ENCODE measurements around the gene PRKAB1. TPM values are rescaled to one million over a fixed set of nuclear protein-coding genes. Genes with fewer than 3 reads are reported as not detected.

PRKAB1 gene
- total and polyA plus RNA-seq, 9 of the 15 experiments (the other 6 are each of a cell fraction or from before 2014, with no cell fraction given) = 32.6 to 94.2 (median 63.8) TPM

DNA sequence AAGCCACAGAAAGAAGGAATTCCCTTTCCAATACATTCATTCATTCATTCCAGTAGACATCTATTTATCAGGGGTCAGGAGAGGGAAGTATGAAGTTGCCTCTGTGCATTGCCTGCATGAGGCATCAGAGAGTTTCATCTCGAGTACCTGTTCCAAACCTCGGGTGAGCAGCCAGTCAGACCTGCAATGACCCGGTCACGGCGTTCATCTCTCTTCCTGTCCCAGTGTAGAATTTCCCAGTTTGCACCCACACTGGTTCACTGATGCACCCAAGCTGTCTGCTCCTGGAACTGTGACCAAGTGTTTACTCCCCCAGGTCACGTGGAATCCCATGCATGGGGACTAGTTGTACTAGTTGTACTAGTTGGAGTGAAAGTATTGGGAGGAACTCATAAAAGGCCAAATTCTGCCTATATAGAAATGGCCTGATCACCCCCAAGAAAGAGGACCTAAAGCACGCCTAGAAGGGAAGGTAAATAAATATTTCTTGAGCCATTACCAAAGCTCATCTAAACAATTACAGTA is 22.3 kb upstream of the PRKAB1 start:
- FAIRE-seq (no peak), DNase-seq (ENCODE audit: extremely low read depth in 1 of 4, low spot score in 3 of 4) (no peak), ATAC-seq (no peak)
- H2AFZ ChIP-seq (ENCODE audit: low read depth, low read length) = no peak overlapping the region
- H3K36me3 ChIP-seq (ENCODE audit: control insufficient read depth, insufficient read depth, low read length) = no peaks in the 10 kb centered on the region
- H3K27me3 ChIP-seq (ENCODE audit: control insufficient read depth in 2 of 2, insufficient read depth in 2 of 2, low read length in 2 of 2) = peaks cover 7 to 13% of the 10 kb centered on the region in 2 experiments; a peak in 2 of 5 replicates
- no peak overlapping the region for H3K4me3 ChIP-seq
- intact Hi-C loops (cut with micrococcal nuclease) = loop anchor here (10.0 kb wide), 1 partner anchor 531 kb away; no protein-coding TSS in a partner anchor
- in situ Hi-C loops (cut with MboI) = no loop called here
- H3K4me1 ChIP-seq (replicated peaks in 1 of 2; ENCODE audit: control insufficient read depth in 2 of 2, insufficient read depth in 2 of 2, low read length in 2 of 2) = no peaks in the 10 kb centered on the region
- H3K9ac ChIP-seq (ENCODE audit: insufficient read depth in 1 of 2, low read depth in 2 of 2, low read length in 2 of 2) = no peak overlapping the region
- H3K4me2 ChIP-seq (ENCODE audit: insufficient read depth, low read length) = no peak overlapping the region
- BruUV-seq (replicated peaks) = no TSS peak
- H3K27ac ChIP-seq (ENCODE audit: extremely low read depth, low read depth, low read length) = no peak overlapping the region
- ChIA-PET POLR2A (no interaction called here), CTCF (ENCODE audit: low intra/inter-chr PET ratio) (no interaction called here)
- no peaks in the 10 kb centered on the region for H3K9me3 ChIP-seq (replicated peaks; ENCODE audit: control insufficient read depth, insufficient read depth, low read depth, low read length)
- H3K9me1 ChIP-seq (ENCODE audit: control insufficient read depth, insufficient read depth, low read length) = no peaks in the 10 kb centered on the region
- WGBS (ENCODE audit: insufficient coverage, low coverage, missing lambda C conversion rate) = 7% methylated on average over 7 of the region's 7 CpGs
- TF ChIP-seq ZNF3 (CRISPR knock-in tag; IDR thresholded peaks at IDR 0.05) = no peak
- TF ChIP-seq, protein P1, sequence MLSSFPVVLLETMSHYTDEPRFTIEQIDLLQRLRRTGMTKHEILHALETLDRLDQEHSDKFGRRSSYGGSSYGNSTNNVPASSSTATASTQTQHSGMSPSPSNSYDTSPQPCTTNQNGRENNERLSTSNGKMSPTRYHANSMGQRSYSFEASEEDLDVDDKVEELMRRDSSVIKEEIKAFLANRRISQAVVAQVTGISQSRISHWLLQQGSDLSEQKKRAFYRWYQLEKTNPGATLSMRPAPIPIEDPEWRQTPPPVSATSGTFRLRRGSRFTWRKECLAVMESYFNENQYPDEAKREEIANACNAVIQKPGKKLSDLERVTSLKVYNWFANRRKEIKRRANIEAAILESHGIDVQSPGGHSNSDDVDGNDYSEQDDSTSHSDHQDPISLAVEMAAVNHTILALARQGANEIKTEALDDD (IDR thresholded peaks at IDR 0.05) = peak; percentile 78
- no peaks in the 10 kb centered on the region for H4K20me1 ChIP-seq (replicated peaks; ENCODE audit: control insufficient read depth, insufficient read depth, low read length)
- no peaks in the 10 kb centered on the region for H3K79me2 ChIP-seq (ENCODE audit: control insufficient read depth, insufficient read depth, low read length)

DNA sequence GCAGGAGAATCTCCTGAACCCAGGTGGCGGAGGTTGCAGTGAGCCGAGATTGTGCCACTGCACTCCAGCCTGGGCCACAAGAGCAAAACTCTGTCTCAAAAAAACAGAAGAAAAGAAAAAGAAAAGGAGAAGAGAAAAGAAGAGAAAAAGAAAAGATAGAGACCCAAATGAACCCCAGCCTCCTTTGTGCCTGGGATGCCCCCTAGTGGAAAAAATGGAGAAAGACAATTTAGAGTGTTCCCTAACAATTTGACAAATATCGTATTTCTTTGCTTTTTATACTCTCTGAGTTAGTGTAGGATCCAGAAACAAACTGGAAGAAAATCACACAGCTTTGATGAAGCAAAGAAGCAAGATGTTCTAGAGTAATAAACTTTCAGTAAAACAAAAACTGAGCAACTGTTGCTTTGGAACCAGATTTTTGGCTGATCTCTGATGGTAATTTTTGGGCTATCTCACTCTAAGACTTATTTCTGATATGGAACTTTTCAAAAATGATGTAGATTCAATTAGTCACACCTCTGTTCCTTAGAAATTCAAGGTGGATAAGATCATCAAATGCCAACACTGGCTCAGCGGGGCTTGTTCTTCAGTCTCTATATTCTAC is 18.6 kb upstream of the PRKAB1 start:
- in situ Hi-C loops (cut with MboI) = no loop called here
- POLR2A ChIA-PET = interaction anchor here (0.6 to 0.7 kb wide), 2 partner anchors 15 to 234 kb away, joined by 3 read pairs; no protein-coding TSS in a partner anchor
- DNase-seq (ENCODE audit: extremely low read depth in 1 of 4, low spot score in 3 of 4) = peak; percentile 51 to 61 (median 59)
- CTCF ChIA-PET (ENCODE audit: low intra/inter-chr PET ratio) = interaction anchor here (0.6 to 1.6 kb wide), 3 partner anchors 11 to 827 kb away, joined by 3 to 15 read pairs (median 4); no protein-coding TSS in a partner anchor
- Histone ChIP-seq H3K27me3 (ENCODE audit: control insufficient read depth in 2 of 2, insufficient read depth in 2 of 2, low read length in 2 of 2) (peaks cover 5 to 7% of the 10 kb centered on the region in 2 experiments; a peak in 1 of 5 replicates), H3K9me3 (replicated peaks; ENCODE audit: control insufficient read depth, insufficient read depth, low read depth, low read length) (no peaks in the 10 kb centered on the region), H3K9ac (ENCODE audit: insufficient read depth in 1 of 2, low read depth in 2 of 2, low read length in 2 of 2) (no peak overlapping the region), H3K4me1 (replicated peaks in 1 of 2; ENCODE audit: control insufficient read depth in 2 of 2, insufficient read depth in 2 of 2, low read length in 2 of 2) (no peaks in the 10 kb centered on the region), H2AFZ (ENCODE audit: low read depth, low read length) (no peak overlapping the region; the same call in 1 of the 2 replicates), H3K9me1 (ENCODE audit: control insufficient read depth, insufficient read depth, low read length) (no peaks in the 10 kb centered on the region), H3K4me2 (ENCODE audit: insufficient read depth, low read length) (no peak overlapping the region), H3K79me2 (ENCODE audit: control insufficient read depth, insufficient read depth, low read length) (no peaks in the 10 kb centered on the region), H3K27ac (ENCODE audit: extremely low read depth, low read depth, low read length) (no peak overlapping the region), H4K20me1 (replicated peaks; ENCODE audit: control insufficient read depth, insufficient read depth, low read length) (no peaks in the 10 kb centered on the region), H3K4me3 (no peak overlapping the region), H3K36me3 (ENCODE audit: control insufficient read depth, insufficient read depth, low read length) (no peaks in the 10 kb centered on the region)
- no TSS peak for BruUV-seq (replicated peaks)
- FAIRE-seq = peak; percentile 79
- 3% methylated on average over 4 of the region's 4 CpGs for WGBS (ENCODE audit: insufficient coverage, low coverage, missing lambda C conversion rate)
- peak; percentile 76 for ATAC-seq
- intact Hi-C loops (cut with micrococcal nuclease) = loop anchor here (1.0 to 10.0 kb wide), 3 partner anchors 104 to 535 kb away; no protein-coding TSS in a partner anchor
- TF ChIP-seq, protein P2, sequence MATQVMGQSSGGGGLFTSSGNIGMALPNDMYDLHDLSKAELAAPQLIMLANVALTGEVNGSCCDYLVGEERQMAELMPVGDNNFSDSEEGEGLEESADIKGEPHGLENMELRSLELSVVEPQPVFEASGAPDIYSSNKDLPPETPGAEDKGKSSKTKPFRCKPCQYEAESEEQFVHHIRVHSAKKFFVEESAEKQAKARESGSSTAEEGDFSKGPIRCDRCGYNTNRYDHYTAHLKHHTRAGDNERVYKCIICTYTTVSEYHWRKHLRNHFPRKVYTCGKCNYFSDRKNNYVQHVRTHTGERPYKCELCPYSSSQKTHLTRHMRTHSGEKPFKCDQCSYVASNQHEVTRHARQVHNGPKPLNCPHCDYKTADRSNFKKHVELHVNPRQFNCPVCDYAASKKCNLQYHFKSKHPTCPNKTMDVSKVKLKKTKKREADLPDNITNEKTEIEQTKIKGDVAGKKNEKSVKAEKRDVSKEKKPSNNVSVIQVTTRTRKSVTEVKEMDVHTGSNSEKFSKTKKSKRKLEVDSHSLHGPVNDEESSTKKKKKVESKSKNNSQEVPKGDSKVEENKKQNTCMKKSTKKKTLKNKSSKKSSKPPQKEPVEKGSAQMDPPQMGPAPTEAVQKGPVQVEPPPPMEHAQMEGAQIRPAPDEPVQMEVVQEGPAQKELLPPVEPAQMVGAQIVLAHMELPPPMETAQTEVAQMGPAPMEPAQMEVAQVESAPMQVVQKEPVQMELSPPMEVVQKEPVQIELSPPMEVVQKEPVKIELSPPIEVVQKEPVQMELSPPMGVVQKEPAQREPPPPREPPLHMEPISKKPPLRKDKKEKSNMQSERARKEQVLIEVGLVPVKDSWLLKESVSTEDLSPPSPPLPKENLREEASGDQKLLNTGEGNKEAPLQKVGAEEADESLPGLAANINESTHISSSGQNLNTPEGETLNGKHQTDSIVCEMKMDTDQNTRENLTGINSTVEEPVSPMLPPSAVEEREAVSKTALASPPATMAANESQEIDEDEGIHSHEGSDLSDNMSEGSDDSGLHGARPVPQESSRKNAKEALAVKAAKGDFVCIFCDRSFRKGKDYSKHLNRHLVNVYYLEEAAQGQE (IDR thresholded peaks at IDR 0.05; ENCODE audit: borderline replicate concordance) = peak; percentile 64; the same call in 1 of the 2 replicates
- TF ChIP-seq, protein P2 (CRISPR knock-in tag; IDR thresholded peaks at IDR 0.05; ENCODE audit: low read depth) = no peak
- TF ChIP-seq MTA1 (IDR thresholded peaks at IDR 0.05; ENCODE audit: borderline replicate concordance) = no peak

Measured in K562 (cell line).